GM23338 (cell line): ENCODE data around the gene RRP8. TPM values are rescaled to one million over a fixed set of nuclear protein-coding genes. Genes with fewer than 3 reads are reported as not detected.

Source experiments
- ATAC-seq: fragments of 200-7000 bp; cut with Tn5 transposase; 3 replicates; pipeline ENCODE4 v1.9.1; 2020
- DNase-seq: peaks from one replicate; pipeline ENCODE4 v3.0.0-alpha.2; 2015; ENCODE audit warnings: low spot score
- H2AFZ ChIP-seq: fragments of 200-600 bp; sonication (generic); 2 replicates; pipeline ENCODE4 v1.8.0; 2016; ENCODE audit warnings: antibody characterized with exemption, mild to moderate bottlenecking, moderate library complexity
- H3F3A ChIP-seq: fragments of 200-600 bp; sonication (generic); replicated peaks from 2 replicates; pipeline ENCODE4 v1.8.0; 2017; ENCODE audit warnings: antibody characterized with exemption, mixed run types, low read depth
- H3K27ac ChIP-seq: fragments of 200-600 bp; sonication (generic); 2 replicates; pipeline ENCODE4 v1.6.1; 2016; ENCODE audit warnings: low read depth
- H3K27me3 ChIP-seq: fragments of 200-600 bp; sonication (generic); 2 replicates; pipeline ENCODE4 v1.8.0; 2016; ENCODE audit warnings: mild to moderate bottlenecking, mixed run types, moderate library complexity; ENCODE audit not compliant: insufficient read depth
- H3K36me3 ChIP-seq: fragments of 200-600 bp; sonication (generic); 2 replicates; pipeline ENCODE4 v1.8.0; 2016; ENCODE audit warnings: mild to moderate bottlenecking; ENCODE audit not compliant: insufficient read depth
- H3K4me1 ChIP-seq: fragments of 200-600 bp; sonication (generic); 2 replicates; pipeline ENCODE4 v1.8.0; 2016; ENCODE audit warnings: mild to moderate bottlenecking, moderate library complexity; ENCODE audit not compliant: insufficient read depth
- H3K4me2 ChIP-seq: fragments of 200-600 bp; sonication (generic); 2 replicates; pipeline ENCODE4 v1.7.1; 2017; ENCODE audit warnings: mixed run types
- H3K4me3 ChIP-seq: fragments of 200-600 bp; sonication (generic); 2 replicates; pipeline ENCODE4 v1.6.1; 2016; ENCODE audit warnings: mixed run types
- H3K79me2 ChIP-seq: fragments of 200-600 bp; sonication (generic); replicated peaks from 2 replicates; pipeline ENCODE4 v1.8.0; 2017; ENCODE audit warnings: mild to moderate bottlenecking; ENCODE audit not compliant: insufficient read depth
- H3K9me2 ChIP-seq: fragments of 200-600 bp; sonication (generic); 2 replicates; pipeline ENCODE4 v1.8.0; 2017; ENCODE audit not compliant: insufficient read depth
- H4K20me1 ChIP-seq: fragments of 200-600 bp; sonication (generic); replicated peaks from 2 replicates; pipeline ENCODE4 v1.8.0; 2017; ENCODE audit warnings: mild to moderate bottlenecking; ENCODE audit not compliant: insufficient read depth
- H3K27ac Mint-ChIP-seq: 2 replicates; pipeline ENCODE4 v1.8.0; 2020; ENCODE audit warnings: inconsistent platforms, mild to moderate bottlenecking, moderate library complexity, mixed read lengths
- H3K27me3 Mint-ChIP-seq: 3 replicates; pipeline ENCODE4 v1.8.0; 2022; ENCODE audit warnings: low read depth, mild to moderate bottlenecking, moderate library complexity, mixed read lengths, inconsistent platforms; ENCODE audit not compliant: insufficient read depth, poor library complexity
- H3K36me3 Mint-ChIP-seq: 3 replicates; pipeline ENCODE4 v1.8.0; 2021; ENCODE audit warnings: low read depth, mild to moderate bottlenecking, inconsistent platforms, moderate library complexity, mixed read lengths
- H3K4me1 Mint-ChIP-seq: 3 replicates; pipeline ENCODE4 v1.8.0; 2020; ENCODE audit warnings: mild to moderate bottlenecking, inconsistent platforms, mixed read lengths
- H3K4me3 Mint-ChIP-seq: 3 replicates; pipeline ENCODE4 v1.8.0; 2021; ENCODE audit warnings: moderate library complexity, mild to moderate bottlenecking, inconsistent platforms, mixed read lengths
- H3K9me3 Mint-ChIP-seq: 3 replicates; pipeline ENCODE4 v1.8.0; 2020; ENCODE audit warnings: moderate library complexity, mild to moderate bottlenecking, inconsistent platforms, mixed read lengths
- CREB1 ChIP-seq: fragments of 250-450 bp; sonication (Bioruptor Pico); IDR thresholded peaks from 2 replicates; pipeline ENCODE4 v1.5.0; 2020; ENCODE audit warnings: low read depth, mild to moderate bottlenecking, moderate library complexity
- EZH2 ChIP-seq: fragments of 200-600 bp; sonication (generic); IDR thresholded peaks from one replicate; pipeline ENCODE4 v1.8.0; 2017; ENCODE audit warnings: antibody characterized with exemption, mild to moderate bottlenecking, low read depth; ENCODE audit not compliant: unreplicated experiment
- EZH2phosphoT487 ChIP-seq: fragments of 200-600 bp; sonication (generic); IDR thresholded peaks from one replicate; pipeline ENCODE4 v1.8.1; 2018; ENCODE audit warnings: antibody characterized with exemption; ENCODE audit not compliant: unreplicated experiment
- NANOG ChIP-seq: IDR thresholded peaks from 2 replicates; pipeline ENCODE4 v1.6.1; 2016; ENCODE audit warnings: antibody characterized with exemption, borderline replicate concordance
- POLR2AphosphoS5 ChIP-seq: IDR thresholded peaks from 2 replicates; pipeline ENCODE4 v1.6.1; 2016; ENCODE audit warnings: antibody characterized with exemption, low read depth
- REST ChIP-seq: IDR thresholded peaks from one replicate; pipeline ENCODE4 v1.6.1; 2018; ENCODE audit warnings: antibody characterized with exemption; ENCODE audit not compliant: unreplicated experiment
- ZNF114 ChIP-seq: fragments of 250-450 bp; sonication (Bioruptor Pico); IDR thresholded peaks from 2 replicates; pipeline ENCODE4 v1.5.0; 2020; ENCODE audit warnings: mild to moderate bottlenecking, moderate library complexity
- polyA plus RNA-seq: library from polyadenylated mRNA; unstranded; fragments of >200 nt; fragmentation: Nextera tagmentation; extraction: Ambion mirVana; gene quantifications from 2 replicates; pipeline ENCODE4 v1.2.1, GENCODE V29; 2016
- total RNA-seq: library from RNA; depleted of rRNA; stranded (reverse); fragments of >200 nt; shearing (Covaris generic); gene quantifications from 2 replicates; pipeline ENCODE4 v1.2.3, GENCODE V29; 2014
- TF ChIP-seq, protein P1 (sequence below): fragments of 250-450 bp; sonication (Bioruptor Pico); IDR thresholded peaks from 2 replicates; pipeline ENCODE4 v1.5.0; 2020; ENCODE audit warnings: mild to moderate bottlenecking, moderate library complexity
- TF ChIP-seq, protein P2 (sequence below): IDR thresholded peaks from 2 replicates; pipeline ENCODE4 v1.6.1; 2016; ENCODE audit warnings: antibody characterized with exemption

Gene RRP8
- total and polyA plus RNA-seq, 2 experiments from 2014 or later: 7.4 to 13.7 TPM

- 0 out of 2 replicates have a peak, but pooled peaks cover 7% of the 10 kb centered on the region for H3K9me2 ChIP-seq
- Mint-ChIP-seq H3K36me3 (no peaks in the 10 kb centered on the region), H3K27ac (no peak overlapping the region), H3K27me3 (no peaks in the 10 kb centered on the region), H3K4me3 (no peak overlapping the region), H3K9me3 (no peaks in the 10 kb centered on the region), H3K4me1 (no peaks in the 10 kb centered on the region)
- H3K4me2 ChIP-seq: no peak overlapping the region
- no peak for TF ChIP-seq POLR2AphosphoS5
- no peak for TF ChIP-seq EZH2
- TF ChIP-seq NANOG: no peak
- TF ChIP-seq, protein P1, sequence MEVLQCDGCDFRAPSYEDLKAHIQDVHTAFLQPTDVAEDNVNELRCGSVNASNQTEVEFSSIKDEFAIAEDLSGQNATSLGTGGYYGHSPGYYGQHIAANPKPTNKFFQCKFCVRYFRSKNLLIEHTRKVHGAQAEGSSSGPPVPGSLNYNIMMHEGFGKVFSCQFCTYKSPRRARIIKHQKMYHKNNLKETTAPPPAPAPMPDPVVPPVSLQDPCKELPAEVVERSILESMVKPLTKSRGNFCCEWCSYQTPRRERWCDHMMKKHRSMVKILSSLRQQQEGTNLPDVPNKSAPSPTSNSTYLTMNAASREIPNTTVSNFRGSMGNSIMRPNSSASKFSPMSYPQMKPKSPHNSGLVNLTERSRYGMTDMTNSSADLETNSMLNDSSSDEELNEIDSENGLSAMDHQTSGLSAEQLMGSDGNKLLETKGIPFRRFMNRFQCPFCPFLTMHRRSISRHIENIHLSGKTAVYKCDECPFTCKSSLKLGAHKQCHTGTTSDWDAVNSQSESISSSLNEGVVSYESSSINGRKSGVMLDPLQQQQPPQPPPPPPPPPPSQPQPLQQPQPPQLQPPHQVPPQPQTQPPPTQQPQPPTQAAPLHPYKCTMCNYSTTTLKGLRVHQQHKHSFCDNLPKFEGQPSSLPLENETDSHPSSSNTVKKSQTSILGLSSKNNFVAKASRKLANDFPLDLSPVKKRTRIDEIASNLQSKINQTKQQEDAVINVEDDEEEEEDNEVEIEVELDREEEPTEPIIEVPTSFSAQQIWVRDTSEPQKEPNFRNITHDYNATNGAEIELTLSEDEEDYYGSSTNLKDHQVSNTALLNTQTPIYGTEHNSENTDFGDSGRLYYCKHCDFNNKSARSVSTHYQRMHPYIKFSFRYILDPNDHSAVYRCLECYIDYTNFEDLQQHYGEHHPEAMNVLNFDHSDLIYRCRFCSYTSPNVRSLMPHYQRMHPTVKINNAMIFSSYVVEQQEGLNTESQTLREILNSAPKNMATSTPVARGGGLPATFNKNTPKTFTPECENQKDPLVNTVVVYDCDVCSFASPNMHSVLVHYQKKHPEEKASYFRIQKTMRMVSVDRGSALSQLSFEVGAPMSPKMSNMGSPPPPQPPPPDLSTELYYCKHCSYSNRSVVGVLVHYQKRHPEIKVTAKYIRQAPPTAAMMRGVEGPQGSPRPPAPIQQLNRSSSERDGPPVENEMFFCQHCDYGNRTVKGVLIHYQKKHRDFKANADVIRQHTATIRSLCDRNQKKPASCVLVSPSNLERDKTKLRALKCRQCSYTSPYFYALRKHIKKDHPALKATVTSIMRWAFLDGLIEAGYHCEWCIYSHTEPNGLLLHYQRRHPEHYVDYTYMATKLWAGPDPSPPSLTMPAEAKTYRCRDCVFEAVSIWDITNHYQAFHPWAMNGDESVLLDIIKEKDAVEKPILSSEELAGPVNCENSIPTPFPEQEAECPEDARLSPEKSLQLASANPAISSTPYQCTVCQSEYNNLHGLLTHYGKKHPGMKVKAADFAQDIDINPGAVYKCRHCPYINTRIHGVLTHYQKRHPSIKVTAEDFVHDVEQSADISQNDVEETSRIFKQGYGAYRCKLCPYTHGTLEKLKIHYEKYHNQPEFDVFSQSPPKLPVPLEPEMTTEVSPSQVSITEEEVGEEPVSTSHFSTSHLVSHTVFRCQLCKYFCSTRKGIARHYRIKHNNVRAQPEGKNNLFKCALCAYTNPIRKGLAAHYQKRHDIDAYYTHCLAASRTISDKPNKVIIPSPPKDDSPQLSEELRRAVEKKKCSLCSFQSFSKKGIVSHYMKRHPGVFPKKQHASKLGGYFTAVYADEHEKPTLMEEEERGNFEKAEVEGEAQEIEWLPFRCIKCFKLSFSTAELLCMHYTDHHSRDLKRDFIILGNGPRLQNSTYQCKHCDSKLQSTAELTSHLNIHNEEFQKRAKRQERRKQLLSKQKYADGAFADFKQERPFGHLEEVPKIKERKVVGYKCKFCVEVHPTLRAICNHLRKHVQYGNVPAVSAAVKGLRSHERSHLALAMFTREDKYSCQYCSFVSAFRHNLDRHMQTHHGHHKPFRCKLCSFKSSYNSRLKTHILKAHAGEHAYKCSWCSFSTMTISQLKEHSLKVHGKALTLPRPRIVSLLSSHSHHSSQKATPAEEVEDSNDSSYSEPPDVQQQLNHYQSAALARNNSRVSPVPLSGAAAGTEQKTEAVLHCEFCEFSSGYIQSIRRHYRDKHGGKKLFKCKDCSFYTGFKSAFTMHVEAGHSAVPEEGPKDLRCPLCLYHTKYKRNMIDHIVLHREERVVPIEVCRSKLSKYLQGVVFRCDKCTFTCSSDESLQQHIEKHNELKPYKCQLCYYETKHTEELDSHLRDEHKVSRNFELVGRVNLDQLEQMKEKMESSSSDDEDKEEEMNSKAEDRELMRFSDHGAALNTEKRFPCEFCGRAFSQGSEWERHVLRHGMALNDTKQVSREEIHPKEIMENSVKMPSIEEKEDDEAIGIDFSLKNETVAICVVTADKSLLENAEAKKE (CRISPR knock-in tag): no peak
- no peak for TF ChIP-seq CREB1 (CRISPR knock-in tag)
- TF ChIP-seq, protein P2, sequence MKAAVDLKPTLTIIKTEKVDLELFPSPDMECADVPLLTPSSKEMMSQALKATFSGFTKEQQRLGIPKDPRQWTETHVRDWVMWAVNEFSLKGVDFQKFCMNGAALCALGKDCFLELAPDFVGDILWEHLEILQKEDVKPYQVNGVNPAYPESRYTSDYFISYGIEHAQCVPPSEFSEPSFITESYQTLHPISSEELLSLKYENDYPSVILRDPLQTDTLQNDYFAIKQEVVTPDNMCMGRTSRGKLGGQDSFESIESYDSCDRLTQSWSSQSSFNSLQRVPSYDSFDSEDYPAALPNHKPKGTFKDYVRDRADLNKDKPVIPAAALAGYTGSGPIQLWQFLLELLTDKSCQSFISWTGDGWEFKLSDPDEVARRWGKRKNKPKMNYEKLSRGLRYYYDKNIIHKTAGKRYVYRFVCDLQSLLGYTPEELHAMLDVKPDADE: no peak
- no peak for TF ChIP-seq REST
- TF ChIP-seq EZH2phosphoT487: no peak
- no peak for TF ChIP-seq ZNF114 (CRISPR knock-in tag)
- no peaks in the 10 kb centered on the region for H3K79me2 ChIP-seq
- peaks cover 13% of the 10 kb centered on the region; the same call in 1 of the 2 replicates for H3K4me1 ChIP-seq
- H3K4me3 ChIP-seq: no peak overlapping the region
- H3F3A ChIP-seq: no peaks in the 10 kb centered on the region
- ATAC-seq: no peak
- H2AFZ ChIP-seq: peak overlapping the region; percentile 63; the same call in 1 of the 2 replicates
- DNase-seq: no peak
- H3K27me3 ChIP-seq: 0 out of 2 replicates have a peak, but pooled peaks cover 2% of the 10 kb centered on the region
- H3K36me3 ChIP-seq: no peaks in the 10 kb centered on the region
- no peaks in the 10 kb centered on the region for H4K20me1 ChIP-seq
- H3K27ac ChIP-seq: no peak overlapping the region
These were observed 42.7 kb upstream of the RRP8 start for GRCh38 chr11:6646071-6646470.
